Measurements from ENCODE around the gene CDH4.

CDH4 gene

DNA sequence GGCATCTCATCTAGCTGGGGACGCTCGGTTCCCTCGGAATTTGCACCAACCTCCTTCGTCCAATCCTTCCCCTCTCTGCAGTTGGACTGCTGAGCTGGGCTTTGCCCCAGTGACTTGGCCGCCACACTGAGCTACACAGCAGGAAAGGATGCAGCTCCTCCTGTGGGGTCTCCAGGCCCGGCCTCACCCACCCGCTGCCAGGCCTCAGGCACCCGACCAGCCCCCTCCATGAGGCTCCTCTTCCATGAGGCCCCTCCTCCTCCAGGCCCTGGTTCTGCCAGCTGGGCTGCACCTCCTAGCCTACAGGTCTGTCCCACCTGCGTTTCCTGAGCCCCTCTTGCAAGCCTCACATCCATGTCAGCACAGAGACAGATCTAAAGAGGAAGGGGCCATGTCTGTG, 443.7 kb downstream of the CDH4 start:
- TF ChIP-seq TAF1 (IDR thresholded peaks at IDR 0.05; ENCODE audit: low read depth) (no peak), CREB1 (IDR thresholded peaks at IDR 0.05; ENCODE audit: low read depth) (no peak), ZBTB7A (IDR thresholded peaks at IDR 0.05; ENCODE audit: low read depth) (no peak), EGR1 (IDR thresholded peaks at IDR 0.05) (no peak), EP300 (IDR thresholded peaks at IDR 0.05; ENCODE audit: borderline replicate concordance) (no peak), NFIC (IDR thresholded peaks at IDR 0.05) (no peak), YY1 (IDR thresholded peaks at IDR 0.05; ENCODE audit: low read depth) (no peak), TEAD4 (IDR thresholded peaks at IDR 0.05) (no peak), TCF12 (IDR thresholded peaks at IDR 0.05; ENCODE audit: low read depth) (no peak), FOXM1 (IDR thresholded peaks at IDR 0.05; ENCODE audit: borderline replicate concordance, low read depth) (no peak), RAD21 (IDR thresholded peaks at IDR 0.05; ENCODE audit: low read depth) (no peak), CEBPB (IDR thresholded peaks at IDR 0.05) (no peak)
- TF ChIP-seq, protein P1, sequence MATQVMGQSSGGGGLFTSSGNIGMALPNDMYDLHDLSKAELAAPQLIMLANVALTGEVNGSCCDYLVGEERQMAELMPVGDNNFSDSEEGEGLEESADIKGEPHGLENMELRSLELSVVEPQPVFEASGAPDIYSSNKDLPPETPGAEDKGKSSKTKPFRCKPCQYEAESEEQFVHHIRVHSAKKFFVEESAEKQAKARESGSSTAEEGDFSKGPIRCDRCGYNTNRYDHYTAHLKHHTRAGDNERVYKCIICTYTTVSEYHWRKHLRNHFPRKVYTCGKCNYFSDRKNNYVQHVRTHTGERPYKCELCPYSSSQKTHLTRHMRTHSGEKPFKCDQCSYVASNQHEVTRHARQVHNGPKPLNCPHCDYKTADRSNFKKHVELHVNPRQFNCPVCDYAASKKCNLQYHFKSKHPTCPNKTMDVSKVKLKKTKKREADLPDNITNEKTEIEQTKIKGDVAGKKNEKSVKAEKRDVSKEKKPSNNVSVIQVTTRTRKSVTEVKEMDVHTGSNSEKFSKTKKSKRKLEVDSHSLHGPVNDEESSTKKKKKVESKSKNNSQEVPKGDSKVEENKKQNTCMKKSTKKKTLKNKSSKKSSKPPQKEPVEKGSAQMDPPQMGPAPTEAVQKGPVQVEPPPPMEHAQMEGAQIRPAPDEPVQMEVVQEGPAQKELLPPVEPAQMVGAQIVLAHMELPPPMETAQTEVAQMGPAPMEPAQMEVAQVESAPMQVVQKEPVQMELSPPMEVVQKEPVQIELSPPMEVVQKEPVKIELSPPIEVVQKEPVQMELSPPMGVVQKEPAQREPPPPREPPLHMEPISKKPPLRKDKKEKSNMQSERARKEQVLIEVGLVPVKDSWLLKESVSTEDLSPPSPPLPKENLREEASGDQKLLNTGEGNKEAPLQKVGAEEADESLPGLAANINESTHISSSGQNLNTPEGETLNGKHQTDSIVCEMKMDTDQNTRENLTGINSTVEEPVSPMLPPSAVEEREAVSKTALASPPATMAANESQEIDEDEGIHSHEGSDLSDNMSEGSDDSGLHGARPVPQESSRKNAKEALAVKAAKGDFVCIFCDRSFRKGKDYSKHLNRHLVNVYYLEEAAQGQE (IDR thresholded peaks at IDR 0.05; ENCODE audit: low read depth), result no peak
- TF ChIP-seq, protein P2, sequence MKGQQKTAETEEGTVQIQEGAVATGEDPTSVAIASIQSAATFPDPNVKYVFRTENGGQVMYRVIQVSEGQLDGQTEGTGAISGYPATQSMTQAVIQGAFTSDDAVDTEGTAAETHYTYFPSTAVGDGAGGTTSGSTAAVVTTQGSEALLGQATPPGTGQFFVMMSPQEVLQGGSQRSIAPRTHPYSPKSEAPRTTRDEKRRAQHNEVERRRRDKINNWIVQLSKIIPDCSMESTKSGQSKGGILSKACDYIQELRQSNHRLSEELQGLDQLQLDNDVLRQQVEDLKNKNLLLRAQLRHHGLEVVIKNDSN (IDR thresholded peaks at IDR 0.05), result no peak
- TF ChIP-seq, protein P3, sequence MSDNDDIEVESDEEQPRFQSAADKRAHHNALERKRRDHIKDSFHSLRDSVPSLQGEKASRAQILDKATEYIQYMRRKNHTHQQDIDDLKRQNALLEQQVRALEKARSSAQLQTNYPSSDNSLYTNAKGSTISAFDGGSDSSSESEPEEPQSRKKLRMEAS (IDR thresholded peaks at IDR 0.05), result no peak

DNA sequence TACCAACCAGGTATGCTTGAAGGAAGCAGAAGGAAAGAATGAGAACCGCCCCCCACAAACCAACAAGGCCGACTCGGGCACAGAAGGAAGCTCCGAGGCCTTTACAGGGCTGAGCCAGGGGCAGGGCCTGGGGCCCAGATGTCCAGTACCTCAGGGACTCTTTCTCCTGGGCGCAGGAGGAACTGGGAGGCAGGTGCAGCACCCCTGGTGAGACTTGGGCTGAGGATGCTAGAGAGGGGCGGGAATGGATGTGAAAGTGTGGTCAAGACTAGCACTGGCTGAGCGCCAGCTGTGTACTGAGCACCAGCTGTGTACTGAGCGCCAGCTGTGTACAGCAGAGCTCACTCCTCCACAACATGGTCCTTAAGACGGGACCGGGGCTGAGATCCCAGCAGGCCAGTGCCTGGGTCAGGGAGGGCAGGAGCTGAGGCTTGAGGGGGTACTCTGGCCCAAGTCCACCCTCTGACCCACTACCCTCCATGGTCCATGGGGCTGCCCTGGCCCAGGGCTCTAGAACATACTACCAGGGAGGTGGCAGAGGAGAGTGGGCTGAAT, 444.2 kb downstream of the CDH4 start:
- no peak for TF ChIP-seq YY1 (IDR thresholded peaks at IDR 0.05; ENCODE audit: low read depth)
- TF ChIP-seq EGR1 (IDR thresholded peaks at IDR 0.05), result no peak
- no peak for TF ChIP-seq EP300 (IDR thresholded peaks at IDR 0.05; ENCODE audit: borderline replicate concordance)
- TF ChIP-seq TAF1 (IDR thresholded peaks at IDR 0.05; ENCODE audit: low read depth), result no peak
- no peak for TF ChIP-seq ZBTB7A (IDR thresholded peaks at IDR 0.05; ENCODE audit: low read depth)

DNA sequence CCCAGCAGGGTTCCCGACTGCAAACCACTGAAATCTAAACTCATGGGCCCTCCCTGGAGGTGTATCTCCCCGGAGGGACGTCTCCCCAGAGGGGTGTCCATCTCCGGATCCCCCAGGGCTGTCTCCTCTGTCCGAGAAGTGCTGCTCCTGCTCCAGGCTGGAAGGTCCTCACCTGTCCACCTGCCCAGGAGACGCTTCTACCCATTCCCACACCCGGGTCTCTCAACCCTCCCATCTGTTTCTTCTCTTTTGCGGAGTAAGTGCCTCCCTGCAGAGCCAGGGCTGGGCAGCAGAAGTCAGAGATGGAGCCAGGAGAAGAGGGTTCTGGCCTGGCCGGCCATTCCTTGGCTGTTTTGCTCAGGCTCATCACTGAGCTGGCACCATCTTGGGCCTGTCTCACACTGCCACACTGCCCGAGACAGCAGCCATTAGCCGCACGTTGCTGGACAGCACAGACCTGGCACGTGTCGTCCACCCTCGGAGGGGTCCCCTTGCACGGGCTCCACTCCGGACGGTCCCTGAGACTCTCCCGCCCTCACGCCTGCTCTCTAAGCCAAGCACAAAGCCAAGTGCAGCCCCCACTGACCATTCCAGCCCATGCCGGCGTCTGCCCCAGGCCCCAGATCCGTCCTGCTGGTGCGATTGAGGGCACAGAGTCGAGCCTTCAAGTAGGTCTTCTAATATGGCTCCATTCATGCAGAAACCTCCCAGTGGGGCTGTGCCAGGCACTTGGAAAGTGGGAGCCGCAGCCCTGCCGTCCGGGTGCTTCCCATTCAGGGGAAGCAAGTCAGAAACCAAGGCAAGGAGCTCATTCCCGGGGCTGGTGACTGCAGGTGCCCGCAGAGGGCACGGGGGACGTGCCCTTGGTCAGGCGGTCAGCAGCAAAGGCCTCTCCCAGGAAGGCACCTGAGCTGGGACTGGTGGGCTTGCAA, 445.9 kb downstream of the CDH4 start:
- no peak for TF ChIP-seq NFIC (IDR thresholded peaks at IDR 0.05)
- TF ChIP-seq, protein P1 (IDR thresholded peaks at IDR 0.05; ENCODE audit: low read depth), result no peak
- TF ChIP-seq, protein P2 (IDR thresholded peaks at IDR 0.05), result no peak
- no peak for TF ChIP-seq TAF1 (IDR thresholded peaks at IDR 0.05; ENCODE audit: low read depth)
- no peak for TF ChIP-seq EGR1 (IDR thresholded peaks at IDR 0.05)

DNA sequence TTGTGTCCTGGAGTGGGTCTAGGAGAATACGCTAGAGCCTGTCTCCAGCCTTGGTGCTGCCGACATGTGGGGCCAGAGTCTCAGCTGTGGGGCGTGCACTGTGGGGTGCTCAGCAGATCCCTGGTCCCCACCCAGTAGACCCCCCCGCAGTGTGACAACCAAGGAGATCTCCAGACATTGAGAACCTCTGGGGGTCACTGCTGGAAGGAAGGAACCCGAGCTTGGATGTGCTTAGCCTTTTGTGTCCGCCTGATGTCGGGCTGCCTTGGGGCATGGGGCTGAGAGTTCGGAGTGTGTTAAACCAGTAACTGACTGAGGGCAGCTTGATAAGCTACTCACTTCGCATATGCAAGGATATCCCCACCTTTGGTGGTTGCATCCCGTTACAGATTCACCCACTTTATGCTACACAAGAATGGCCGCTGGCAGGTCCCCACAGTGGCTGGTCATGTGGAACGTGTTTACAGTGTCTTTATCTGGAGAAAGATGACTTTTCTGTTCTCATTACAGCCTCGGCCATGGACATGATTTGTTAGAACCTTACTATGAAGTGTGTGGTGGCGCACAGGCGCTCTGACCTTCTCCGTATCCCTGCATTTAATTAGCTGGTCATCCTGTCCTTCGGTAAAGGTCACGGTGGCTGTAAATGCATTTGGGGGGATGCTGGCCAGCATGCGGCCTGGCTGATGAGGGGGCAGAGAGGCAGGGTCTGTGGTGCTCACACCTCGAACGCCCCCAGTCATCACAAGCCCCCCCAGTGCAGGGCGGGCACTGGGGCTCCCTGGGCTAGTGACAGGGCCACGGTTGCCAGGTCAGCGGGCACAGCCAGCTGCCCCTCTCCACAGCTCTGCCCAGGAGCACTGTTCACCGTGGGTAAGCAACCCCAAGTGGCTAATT, 446.8 kb downstream of the CDH4 start:
- no peak for TF ChIP-seq ZBTB7A (IDR thresholded peaks at IDR 0.05; ENCODE audit: low read depth)

DNA sequence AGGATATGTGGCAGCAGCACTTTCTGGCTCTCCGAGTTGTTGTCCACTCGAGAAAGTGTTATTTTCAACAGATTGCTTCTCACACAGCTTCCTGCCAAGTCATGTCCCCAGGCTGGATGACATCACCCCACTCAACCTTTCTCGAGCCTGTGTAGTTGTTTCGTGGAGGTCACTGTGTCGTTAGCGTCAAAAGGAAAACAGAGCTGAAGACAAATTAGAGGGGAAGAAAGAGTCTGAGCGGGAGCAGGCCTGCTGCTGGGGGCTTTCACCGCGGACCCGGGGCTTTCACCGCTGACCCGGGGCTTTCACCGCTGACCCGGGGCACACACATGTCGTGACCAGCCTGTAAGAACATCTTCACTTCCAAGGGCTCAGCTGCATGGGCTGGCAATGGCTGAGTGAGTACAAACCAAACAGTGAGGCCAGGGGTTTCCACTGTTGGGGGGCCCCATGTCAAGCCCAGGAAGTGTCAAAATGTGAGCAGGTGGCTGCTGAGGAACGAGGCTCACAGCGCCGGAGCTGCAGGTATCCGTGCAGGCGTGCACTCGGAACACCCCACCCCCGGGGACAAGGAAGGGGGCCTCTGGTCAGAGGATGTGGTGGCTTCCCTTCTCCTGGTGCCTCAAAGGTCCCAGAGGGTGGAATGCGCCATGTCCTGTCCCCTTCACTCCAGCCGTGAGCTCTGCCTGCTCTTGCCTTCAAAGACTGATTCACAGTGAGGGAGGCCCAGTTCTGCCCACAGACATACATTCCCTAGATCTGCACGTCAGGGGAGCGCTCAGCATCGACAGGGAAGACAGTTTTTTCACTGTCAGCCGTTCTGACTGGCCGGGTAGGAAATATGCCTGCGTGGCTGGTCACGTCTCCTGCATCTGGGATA, 447.7 kb downstream of the CDH4 start:
- TF ChIP-seq TAF1 (IDR thresholded peaks at IDR 0.05; ENCODE audit: low read depth) (no peak), EGR1 (IDR thresholded peaks at IDR 0.05) (no peak), CREB1 (IDR thresholded peaks at IDR 0.05; ENCODE audit: low read depth) (no peak), NFIC (IDR thresholded peaks at IDR 0.05) (no peak), TEAD4 (IDR thresholded peaks at IDR 0.05) (no peak), FOXM1 (IDR thresholded peaks at IDR 0.05; ENCODE audit: borderline replicate concordance, low read depth) (no peak), TCF12 (IDR thresholded peaks at IDR 0.05; ENCODE audit: low read depth) (no peak), EP300 (IDR thresholded peaks at IDR 0.05; ENCODE audit: borderline replicate concordance) (no peak)
- TF ChIP-seq, protein P1 (IDR thresholded peaks at IDR 0.05; ENCODE audit: low read depth), result no peak
- TF ChIP-seq, protein P3 (IDR thresholded peaks at IDR 0.05), result no peak

Measured in Ishikawa (cell line).